Endothelial cell of umbilical vein (primary cell): ENCODE measurements around the gene MFN2.

Experiments used
- CTCF ChIP-seq, 2 donors: IDR thresholded peaks; 1 replicate in 1 of 2; 2 replicates in 1 of 2; pipeline ENCODE4 v1.5.1; 2011; ENCODE audit warnings: low read length in 2 of 2, mild to moderate bottlenecking in 2 of 2, moderate library complexity in 2 of 2, control low read depth in 1 of 2, inconsistent platforms in 1 of 2, low read depth in 1 of 2; ENCODE audit not compliant: insufficient read depth in 1 of 2; ENCODE audit errors: extremely low read depth in 1 of 2
- EZH2 ChIP-seq: IDR thresholded peaks from 2 replicates; pipeline ENCODE4 v1.6.1; 2012; ENCODE audit warnings: borderline replicate concordance, low read depth, mild to moderate bottlenecking, moderate library complexity, low read length, inconsistent platforms; ENCODE audit not compliant: severe bottlenecking
- JUN ChIP-seq: IDR thresholded peaks from 2 replicates; pipeline ENCODE4 v1.6.1; 2011; ENCODE audit warnings: borderline replicate concordance, low read depth; ENCODE audit not compliant: insufficient read length, insufficient read depth
- MYC ChIP-seq: IDR thresholded peaks from one replicate; pipeline ENCODE4 v1.6.1; 2011; ENCODE audit warnings: mild to moderate bottlenecking, low read depth, low read length
- POLR2A ChIP-seq: IDR thresholded peaks from 2 replicates; pipeline ENCODE4 v1.6.1; 2012; ENCODE audit warnings: low read depth, mild to moderate bottlenecking, control low read depth, low read length
- POLR2AphosphoS5 ChIP-seq: IDR thresholded peaks from 2 replicates; pipeline ENCODE4 v1.6.1; 2012; ENCODE audit warnings: low read depth, mild to moderate bottlenecking, control low read depth, low read length, moderate library complexity; ENCODE audit not compliant: insufficient read depth
- TF ChIP-seq, protein P1 (sequence below): IDR thresholded peaks from 2 replicates; pipeline ENCODE4 v1.6.1; 2011; ENCODE audit not compliant: insufficient read depth, insufficient read length

DNA sequence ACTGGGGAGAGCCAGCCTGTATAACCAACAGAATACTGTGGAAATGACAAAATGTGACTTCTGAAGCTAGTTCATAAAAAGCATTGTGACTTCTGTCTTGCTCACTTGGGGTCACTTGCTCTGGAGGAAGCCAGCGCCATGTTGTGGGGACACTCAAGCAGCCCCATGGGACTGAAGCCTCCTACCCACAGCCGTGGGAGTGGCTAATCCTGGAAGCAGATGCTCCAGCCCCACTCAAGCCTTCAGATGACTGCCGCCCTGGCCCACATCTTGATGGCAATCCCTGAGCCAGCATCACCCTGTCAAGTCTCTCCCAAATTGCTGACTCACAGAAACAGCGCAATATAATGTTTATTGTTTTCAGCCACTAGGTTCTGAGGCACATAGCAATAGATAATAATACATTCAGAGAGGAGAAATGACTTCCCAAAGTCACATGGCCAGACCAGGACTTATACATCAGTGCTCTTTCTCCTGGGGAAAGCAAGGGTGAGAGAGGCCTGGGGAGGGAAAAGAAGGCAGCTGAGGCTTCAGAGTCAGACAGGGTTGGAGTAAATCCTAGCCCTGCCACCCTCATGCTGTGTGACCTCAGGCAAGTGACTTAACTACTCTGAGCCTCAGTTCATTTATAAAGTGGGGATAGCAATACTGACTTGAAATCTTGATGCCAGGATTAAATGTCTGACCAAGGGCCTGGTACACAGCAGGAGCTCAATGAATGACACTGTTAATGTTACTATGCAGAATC lies 77.9 kb downstream of the MFN2 start:
- TF ChIP-seq CTCF (IDR thresholded peaks at IDR 0.05; ENCODE audit: extremely low read depth in 1 of 2, insufficient read depth in 1 of 2, low read depth in 1 of 2, low read length in 2 of 2) (no peak), POLR2A (no peak), EZH2 (no peak), POLR2AphosphoS5 (no peak), MYC (no peak), JUN (no peak)
- TF ChIP-seq, protein P1, sequence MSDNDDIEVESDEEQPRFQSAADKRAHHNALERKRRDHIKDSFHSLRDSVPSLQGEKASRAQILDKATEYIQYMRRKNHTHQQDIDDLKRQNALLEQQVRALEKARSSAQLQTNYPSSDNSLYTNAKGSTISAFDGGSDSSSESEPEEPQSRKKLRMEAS: no peak
